Sciatic nerve (tissue), 2 donors: ENCODE results near the gene CELA2B. TPM values are rescaled to one million over a fixed set of nuclear protein-coding genes. Genes with fewer than 3 reads are reported as not detected.
"Not testable (repeated sequence)": the region's sequence is repeated elsewhere in the genome, so short reads cannot be mapped to it uniquely, and the experiment has no call there.

ENCODE experiments used
- ATAC-seq: fragments of 200-7000 bp; cut with Tn5 transposase; one replicate; pipeline ENCODE4 v1.9.1; 2020; ENCODE audit warnings: mild to moderate bottlenecking, moderate library complexity
- DNase-seq: peaks from one replicate; pipeline ENCODE4 v3.0.0-alpha.2; 2020; ENCODE audit warnings: low spot score
- intact Hi-C: fragments of 100-400 bp; cut with DNase I; formaldehyde crosslinking; loops from one replicate; pipeline ENCODE4 v1.14.2; 2022
- total RNA-seq: library from RNA; stranded (reverse); fragmentation: NEBNext Ultra II Directional; extraction: Animal tissue kit (Norgen Biotek cat#: 25700); gene quantifications from one replicate; pipeline ENCODE4 v1.2.1, GENCODE V29; 2021
- donor health status: DM: no; HTN: no; CAD: no.
- donor health status: DM: no; HTN: no; CAD: no.

CELA2B gene
- total RNA-seq, 1 donor from 2014 or later, result not detected

- intact Hi-C loops, result no loop called here
- ATAC-seq (no peak), DNase-seq (no peak)
Measured at GRCh38 chr1:15443281-15443680, 32.6 kb upstream of the CELA2B start.

- ATAC-seq, result no peak
- intact Hi-C loops, result no loop called here
- DNase-seq, result no peak
Measured at GRCh38 chr1:15444468-15445389, 31.2 kb upstream of the CELA2B start.

- intact Hi-C loops, result no loop called here
- ATAC-seq (no peak), DNase-seq (no peak)
Measured at GRCh38 chr1:15445390-15446122, 30.3 kb upstream of the CELA2B start.

GRCh38 chr1:15446212-15446611 lies 29.7 kb upstream of the CELA2B start:
- ATAC-seq (no peak), DNase-seq (no peak)
- intact Hi-C loops, result no loop called here

GRCh38 chr1:15448877-15449462 lies 26.9 kb upstream of the CELA2B start:
- DNase-seq (no peak), ATAC-seq (no peak)
- intact Hi-C loops, result no loop called here

- intact Hi-C loops, result no loop called here
- DNase-seq, result no peak
- ATAC-seq, result no peak
Measured at GRCh38 chr1:15449567-15449966, 26.3 kb upstream of the CELA2B start.

- no peak for DNase-seq
- intact Hi-C loops, result no loop called here
- ATAC-seq, result no peak
Measured at GRCh38 chr1:15451014-15451722, 24.7 kb upstream of the CELA2B start.

GRCh38 chr1:15452216-15452615 lies 23.7 kb upstream of the CELA2B start:
- ATAC-seq, result no peak
- intact Hi-C loops, result no loop called here
- no peak for DNase-seq

GRCh38 chr1:15452866-15453571 lies 22.9 kb upstream of the CELA2B start:
- intact Hi-C loops, result no loop called here
- DNase-seq, result no peak
- ATAC-seq, result no peak

- intact Hi-C loops, result no loop called here
- ATAC-seq (no peak), DNase-seq (no peak)
Measured at GRCh38 chr1:15453734-15454133, 22.2 kb upstream of the CELA2B start.

- ATAC-seq (no peak), DNase-seq (no peak)
- intact Hi-C loops, result no loop called here
Measured at GRCh38 chr1:15454256-15454655, 21.6 kb upstream of the CELA2B start.

GRCh38 chr1:15455522-15455921 lies 20.4 kb upstream of the CELA2B start:
- ATAC-seq, result no peak
- intact Hi-C loops, result no loop called here
- no peak for DNase-seq

- intact Hi-C loops, result no loop called here
- DNase-seq (no peak), ATAC-seq (no peak)
Measured at GRCh38 chr1:15456313-15456954, 19.5 kb upstream of the CELA2B start, which contains the start of gene CELA2A. TSS of gene CELA2A (plus strand) at chr1:15456732. CDS start at chr1:15456754, 22 bp downstream.

- no peak for ATAC-seq
- intact Hi-C loops, result no loop called here
- no peak for DNase-seq
Measured at GRCh38 chr1:15457585-15457984, 18.3 kb upstream of the CELA2B start.

GRCh38 chr1:15458388-15458787 lies 17.5 kb upstream of the CELA2B start:
- ATAC-seq, DNase-seq, intact Hi-C loops: not testable (repeated sequence)

- no peak for DNase-seq
- ATAC-seq, result no peak
- intact Hi-C loops, result no loop called here
Measured at GRCh38 chr1:15459771-15460707, 15.9 kb upstream of the CELA2B start.

GRCh38 chr1:15460708-15461095 lies 15.2 kb upstream of the CELA2B start:
- no peak for DNase-seq
- no peak for ATAC-seq
- intact Hi-C loops, result no loop called here
